ENCODE measurements around the gene ACACB. TPM values are rescaled to one million over a fixed set of nuclear protein-coding genes. Genes with fewer than 3 reads are reported as not detected.

Gene ACACB
- total RNA-seq, 2 donors from 2014 or later, result 3.4 to 11.1 TPM

DNA sequence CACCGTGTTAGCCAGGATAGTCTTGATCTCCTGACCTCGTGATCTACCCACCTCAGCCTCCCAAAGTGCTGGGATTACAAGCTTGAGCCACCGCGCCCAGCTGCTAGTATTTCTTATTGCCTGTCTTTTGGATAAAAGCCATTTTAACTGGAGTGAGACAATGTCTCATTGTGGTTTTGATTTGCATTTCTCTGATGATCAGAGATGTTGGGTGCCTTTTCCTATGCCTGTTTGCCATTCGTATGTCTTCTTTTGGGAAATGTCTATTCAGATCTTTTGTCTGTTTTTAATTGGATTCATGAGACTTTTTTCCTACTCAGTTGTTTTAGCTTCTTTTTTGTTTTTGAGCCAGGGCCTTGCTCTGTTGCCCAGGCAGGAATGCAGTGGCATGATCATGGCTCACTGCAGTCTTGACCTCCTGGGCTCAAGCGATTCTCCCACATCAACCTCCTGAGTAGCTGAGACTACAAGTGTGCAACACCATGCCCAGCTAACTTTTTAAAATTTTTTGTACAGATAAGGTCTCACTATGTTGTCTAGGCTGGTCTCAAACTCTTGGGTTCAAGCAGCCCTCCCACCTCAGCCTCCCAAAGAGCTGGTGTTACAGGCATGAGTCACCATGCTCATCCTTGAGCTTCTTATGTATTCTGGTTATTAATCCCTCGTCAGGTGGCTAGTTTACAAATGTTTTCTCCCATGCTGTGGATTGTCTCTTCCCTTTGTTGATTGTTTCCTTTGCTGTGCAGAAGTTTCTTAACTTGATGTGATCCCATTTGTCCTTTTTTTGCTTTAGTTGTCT is 65.9 kb downstream of the ACACB start:
- H3K27ac Mint-ChIP-seq, result no peak overlapping the region
- ATAC-seq (no peak), DNase-seq (ENCODE audit: low spot score) (no peak)
- H3K4me3 Mint-ChIP-seq, result no peak overlapping the region
- no peaks in the 10 kb centered on the region for H3K9me3 Mint-ChIP-seq
- H3K36me3 Mint-ChIP-seq, result no peaks in the 10 kb centered on the region
- no peaks in the 10 kb centered on the region for H3K27me3 Mint-ChIP-seq
- H3K4me1 Mint-ChIP-seq (ENCODE audit: low read depth in 2 of 2), result no peaks in the 10 kb centered on the region

DNA sequence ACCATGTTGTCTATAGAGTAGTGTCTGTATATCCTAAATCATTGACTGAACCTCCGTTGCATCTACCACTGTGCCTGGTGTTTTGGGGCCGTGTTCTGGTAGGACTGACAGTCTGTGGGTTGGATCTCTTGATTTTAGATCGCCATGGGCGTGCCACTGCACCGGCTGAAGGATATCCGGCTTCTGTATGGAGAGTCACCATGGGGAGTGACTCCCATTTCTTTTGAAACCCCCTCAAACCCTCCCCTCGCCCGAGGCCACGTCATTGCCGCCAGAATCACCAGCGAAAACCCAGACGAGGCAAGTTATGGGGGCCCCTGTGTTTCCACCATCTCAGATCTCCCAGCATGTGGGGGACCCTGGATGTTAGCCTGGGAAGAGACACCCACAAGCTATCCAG is 69.1 kb downstream of the ACACB start:
- H3K36me3 Mint-ChIP-seq, result no peaks in the 10 kb centered on the region
- H3K4me1 Mint-ChIP-seq (ENCODE audit: low read depth in 2 of 2), result no peaks in the 10 kb centered on the region
- no peak overlapping the region for H3K4me3 Mint-ChIP-seq
- ATAC-seq, result no peak
- H3K9me3 Mint-ChIP-seq, result no peaks in the 10 kb centered on the region
- DNase-seq (ENCODE audit: low spot score), result no peak
- no peaks in the 10 kb centered on the region for H3K27me3 Mint-ChIP-seq
- no peak overlapping the region for H3K27ac Mint-ChIP-seq

DNA sequence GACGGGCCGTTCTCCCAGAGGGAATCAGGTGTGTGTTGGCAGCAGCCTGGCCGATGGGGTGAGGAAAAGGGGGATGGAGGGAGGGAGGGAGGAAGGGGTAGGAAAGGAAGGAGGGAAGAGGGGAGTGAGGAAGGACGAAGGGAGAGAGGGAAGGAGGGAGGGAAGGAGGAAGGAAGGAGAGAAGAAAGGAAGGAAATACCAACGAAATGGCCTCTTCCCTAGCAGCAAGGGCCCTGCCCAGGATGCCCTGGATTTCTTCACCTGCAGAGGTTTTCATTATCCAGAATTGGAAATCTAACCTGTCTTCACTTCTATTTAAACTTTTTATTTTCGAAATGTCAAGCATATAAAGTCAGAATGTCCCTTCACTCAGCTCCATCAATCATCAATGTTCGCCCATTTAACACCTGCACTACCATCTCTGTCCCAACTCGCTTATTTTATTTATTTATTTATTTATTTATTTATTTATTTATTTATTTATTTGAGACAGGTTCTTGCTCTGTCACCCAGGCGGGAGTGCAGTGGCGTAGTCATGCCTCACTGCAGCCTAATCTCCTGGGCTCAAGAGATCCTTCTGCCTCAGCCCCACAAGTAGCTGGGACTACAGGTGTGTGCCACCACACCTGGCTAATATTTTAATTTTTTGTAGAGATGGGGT is 70.7 kb downstream of the ACACB start:
- Mint-ChIP-seq H3K27ac (no peak overlapping the region), H3K27me3 (no peaks in the 10 kb centered on the region), H3K4me3 (no peak overlapping the region), H3K4me1 (ENCODE audit: low read depth in 2 of 2) (no peaks in the 10 kb centered on the region), H3K36me3 (no peaks in the 10 kb centered on the region), H3K9me3 (no peaks in the 10 kb centered on the region)
- ATAC-seq (no peak), DNase-seq (ENCODE audit: low spot score) (no peak)

DNA sequence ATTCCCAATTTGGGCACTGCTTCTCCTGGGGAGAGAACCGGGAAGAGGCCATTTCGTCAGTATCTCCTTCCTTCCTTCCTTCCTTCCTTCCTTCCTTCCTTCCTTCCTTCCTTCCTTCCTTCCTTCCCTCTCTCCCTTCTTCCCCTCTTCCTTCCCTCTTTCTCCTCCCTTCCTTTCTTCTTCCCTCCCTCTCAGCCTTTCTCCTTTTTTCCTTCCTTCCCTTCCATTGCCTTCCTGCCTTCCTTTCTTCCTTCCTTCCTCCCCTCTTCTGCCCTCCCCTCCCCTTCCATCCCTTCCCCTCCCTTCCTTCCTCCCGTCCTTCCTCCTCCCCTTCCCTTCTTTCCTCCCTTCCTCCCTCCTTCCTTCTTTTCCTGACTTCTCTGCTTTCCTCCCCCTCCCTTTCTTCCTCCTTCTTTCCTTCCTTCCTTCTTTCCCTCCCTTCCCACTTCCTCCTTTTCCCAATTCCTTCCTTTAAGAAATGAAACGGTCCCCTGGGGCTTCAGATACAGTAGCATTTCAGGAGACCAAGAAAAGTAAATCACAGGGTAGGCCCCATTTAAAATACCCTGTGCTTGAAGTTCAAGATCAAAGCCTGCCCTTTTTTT is 71.8 kb downstream of the ACACB start:
- no peak overlapping the region for H3K4me3 Mint-ChIP-seq
- ATAC-seq (no peak), DNase-seq (ENCODE audit: low spot score) (no peak)
- no peaks in the 10 kb centered on the region for H3K9me3 Mint-ChIP-seq
- no peaks in the 10 kb centered on the region for H3K27me3 Mint-ChIP-seq
- no peaks in the 10 kb centered on the region for H3K36me3 Mint-ChIP-seq
- no peak overlapping the region for H3K27ac Mint-ChIP-seq
- H3K4me1 Mint-ChIP-seq (ENCODE audit: low read depth in 2 of 2), result no peaks in the 10 kb centered on the region

DNA sequence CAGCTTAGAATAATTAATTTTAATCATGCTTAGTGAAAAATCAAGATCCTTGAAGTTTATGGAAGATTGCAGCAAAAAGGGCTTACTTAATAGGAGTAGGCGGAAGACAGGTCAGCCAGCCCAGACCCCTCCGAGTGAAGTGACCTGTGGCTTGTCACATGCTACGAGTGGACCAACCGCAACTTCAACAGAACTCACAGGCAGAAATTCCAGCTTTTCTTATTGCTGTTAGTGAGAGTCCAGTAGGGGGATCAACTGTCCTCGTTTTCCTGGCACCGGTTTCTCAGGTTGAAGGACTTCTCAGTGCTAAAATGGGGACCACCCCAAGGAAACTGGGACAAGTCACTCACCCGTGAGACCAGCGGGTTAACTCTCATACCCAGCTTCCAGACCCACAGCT is 72.9 kb downstream of the ACACB start:
- Mint-ChIP-seq H3K36me3 (no peaks in the 10 kb centered on the region), H3K27ac (no peak overlapping the region), H3K4me3 (no peak overlapping the region), H3K4me1 (ENCODE audit: low read depth in 2 of 2) (no peaks in the 10 kb centered on the region), H3K9me3 (no peaks in the 10 kb centered on the region), H3K27me3 (no peaks in the 10 kb centered on the region)
- ATAC-seq (no peak), DNase-seq (ENCODE audit: low spot score) (no peak)

DNA sequence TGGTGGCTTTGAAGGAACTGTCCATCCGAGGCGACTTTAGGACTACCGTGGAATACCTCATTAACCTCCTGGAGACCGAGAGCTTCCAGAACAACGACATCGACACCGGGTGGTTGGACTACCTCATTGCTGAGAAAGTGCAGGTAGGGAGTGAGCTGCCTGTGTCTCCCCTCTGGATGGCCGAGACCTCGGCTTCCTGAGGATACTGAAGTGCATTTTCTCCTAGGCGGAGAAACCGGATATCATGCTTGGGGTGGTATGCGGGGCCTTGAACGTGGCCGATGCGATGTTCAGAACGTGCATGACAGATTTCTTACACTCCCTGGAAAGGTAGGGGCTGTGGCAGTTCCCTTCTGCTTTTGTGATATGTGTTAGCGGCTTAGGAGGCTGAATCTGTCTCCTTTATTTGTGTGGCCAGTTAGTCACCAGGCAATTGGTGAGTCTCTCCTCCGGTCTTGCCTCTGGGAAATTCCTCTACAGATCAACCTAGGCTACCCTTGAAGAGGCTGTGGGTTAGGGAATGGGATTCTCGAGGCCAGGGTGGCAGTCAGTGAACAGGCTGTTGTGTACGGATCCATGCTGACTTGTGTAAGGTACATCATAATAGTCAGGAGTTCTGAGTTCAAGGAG is 75.3 kb downstream of the ACACB start:
- no peaks in the 10 kb centered on the region for H3K27me3 Mint-ChIP-seq
- no peak for ATAC-seq
- peaks cover 6% of the 10 kb centered on the region for H3K36me3 Mint-ChIP-seq

DNA sequence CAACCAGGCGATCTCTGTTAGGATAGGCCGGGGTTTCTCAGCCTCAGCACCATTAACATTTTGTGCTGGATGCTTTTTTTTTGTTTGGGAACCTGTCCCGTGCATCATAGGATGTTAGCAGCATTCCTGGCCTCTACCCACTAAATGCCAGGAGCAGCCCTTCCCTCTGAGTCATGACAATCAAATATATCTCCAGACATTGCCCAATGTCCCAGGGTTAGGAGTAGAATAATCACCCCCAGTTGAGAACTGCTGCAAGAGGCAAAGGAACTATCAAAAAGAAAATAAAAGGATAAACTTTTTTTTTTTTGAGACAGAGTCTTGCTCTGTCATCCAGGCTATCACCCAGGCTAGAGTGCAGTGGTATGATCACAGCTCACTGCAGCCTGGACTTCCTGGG is 76.0 kb downstream of the ACACB start:
- peaks cover 6% of the 10 kb centered on the region for H3K36me3 Mint-ChIP-seq

More for the DNA sequence above, 75.3 kb downstream of the ACACB start:
- Mint-ChIP-seq H3K27ac (no peak overlapping the region), H3K4me1 (ENCODE audit: low read depth in 2 of 2) (no peaks in the 10 kb centered on the region), H3K4me3 (no peak overlapping the region), H3K9me3 (no peaks in the 10 kb centered on the region)
- no peak for DNase-seq (ENCODE audit: low spot score)

DNA sequence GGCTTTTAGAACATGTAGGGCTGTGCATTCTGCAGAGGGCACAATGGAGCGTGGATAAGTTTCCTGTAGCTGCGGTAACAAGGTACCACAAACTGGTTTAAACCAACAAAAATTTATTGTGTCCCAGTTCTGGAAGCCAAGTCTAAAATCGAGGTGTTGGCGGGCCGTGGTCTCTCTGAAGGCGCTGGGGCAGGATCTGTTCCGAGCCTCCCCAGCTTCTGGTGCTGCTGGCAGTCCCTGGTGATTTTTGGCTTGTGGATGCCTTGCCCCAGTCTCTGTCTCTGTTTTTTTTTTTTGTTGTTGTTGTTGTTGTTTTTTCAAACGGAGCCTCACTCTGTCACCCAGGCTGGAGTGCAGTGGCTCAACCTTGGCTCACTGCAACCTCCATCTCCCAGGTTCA is 77.5 kb downstream of the ACACB start:
- H3K4me1 Mint-ChIP-seq (ENCODE audit: low read depth in 2 of 2), result no peaks in the 10 kb centered on the region
- ATAC-seq (no peak), DNase-seq (ENCODE audit: low spot score) (no peak)
- no peak overlapping the region for H3K4me3 Mint-ChIP-seq
- H3K36me3 Mint-ChIP-seq, result peaks cover 6% of the 10 kb centered on the region
- no peaks in the 10 kb centered on the region for H3K27me3 Mint-ChIP-seq
- H3K9me3 Mint-ChIP-seq, result no peaks in the 10 kb centered on the region
- no peak overlapping the region for H3K27ac Mint-ChIP-seq

More for the DNA sequence above, 76.0 kb downstream of the ACACB start:
- Mint-ChIP-seq H3K27ac (no peak overlapping the region), H3K4me1 (ENCODE audit: low read depth in 2 of 2) (no peaks in the 10 kb centered on the region), H3K9me3 (no peaks in the 10 kb centered on the region), H3K4me3 (no peak overlapping the region), H3K27me3 (no peaks in the 10 kb centered on the region)
- DNase-seq (ENCODE audit: low spot score), result no peak
- ATAC-seq, result no peak

DNA sequence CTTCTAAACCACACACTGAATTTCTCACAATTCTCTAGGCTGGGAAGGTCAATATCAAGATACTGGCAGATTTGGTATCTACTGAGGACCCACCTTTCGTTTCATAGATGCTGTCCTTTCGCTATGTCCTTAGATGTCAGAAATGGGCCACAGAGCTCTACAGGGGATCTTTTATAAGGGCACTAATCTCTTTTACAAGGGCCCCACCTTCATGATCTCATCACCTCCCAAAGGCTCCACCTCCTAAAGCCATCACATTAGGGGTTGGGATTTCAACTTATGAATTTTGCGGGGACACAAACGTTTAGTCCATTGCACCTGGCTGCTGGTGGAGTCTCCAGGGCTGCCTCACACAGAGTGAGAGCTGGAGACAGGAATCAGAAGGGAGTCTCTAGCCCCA is 79.9 kb downstream of the ACACB start:
- no peak overlapping the region for H3K4me3 Mint-ChIP-seq
- peaks cover 6% of the 10 kb centered on the region for H3K36me3 Mint-ChIP-seq
- H3K9me3 Mint-ChIP-seq, result no peaks in the 10 kb centered on the region
- DNase-seq (ENCODE audit: low spot score), result no peak
- no peak overlapping the region for H3K27ac Mint-ChIP-seq
- ATAC-seq, result no peak
- no peaks in the 10 kb centered on the region for H3K4me1 Mint-ChIP-seq (ENCODE audit: low read depth in 2 of 2)
- no peaks in the 10 kb centered on the region for H3K27me3 Mint-ChIP-seq

DNA sequence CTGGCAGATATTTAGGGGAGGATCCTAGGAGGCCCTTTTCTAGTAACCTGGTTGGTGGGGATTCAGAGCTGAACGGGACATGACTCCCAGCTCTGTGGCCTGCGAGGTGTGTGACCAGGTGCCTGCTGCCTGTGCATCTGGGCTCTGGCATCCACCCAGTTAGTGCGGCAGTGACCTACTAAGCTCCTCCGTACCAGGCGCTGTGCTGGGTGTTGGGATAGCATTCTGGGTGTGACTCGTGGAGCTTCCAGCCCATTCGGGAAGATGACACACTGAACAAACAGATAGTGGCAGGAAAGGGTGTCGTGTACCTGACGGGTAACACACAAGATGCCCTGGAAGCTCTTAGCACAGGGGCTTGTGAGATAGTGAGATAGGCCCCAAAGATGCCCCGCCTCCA is 80.9 kb downstream of the ACACB start:
- H3K27me3 Mint-ChIP-seq, result no peaks in the 10 kb centered on the region
- no peaks in the 10 kb centered on the region for H3K4me1 Mint-ChIP-seq (ENCODE audit: low read depth in 2 of 2)
- H3K27ac Mint-ChIP-seq, result no peak overlapping the region
- H3K4me3 Mint-ChIP-seq, result no peak overlapping the region
- peaks cover 6% of the 10 kb centered on the region for H3K36me3 Mint-ChIP-seq
- no peak for ATAC-seq
- no peaks in the 10 kb centered on the region for H3K9me3 Mint-ChIP-seq
- no peak for DNase-seq (ENCODE audit: low spot score)

DNA sequence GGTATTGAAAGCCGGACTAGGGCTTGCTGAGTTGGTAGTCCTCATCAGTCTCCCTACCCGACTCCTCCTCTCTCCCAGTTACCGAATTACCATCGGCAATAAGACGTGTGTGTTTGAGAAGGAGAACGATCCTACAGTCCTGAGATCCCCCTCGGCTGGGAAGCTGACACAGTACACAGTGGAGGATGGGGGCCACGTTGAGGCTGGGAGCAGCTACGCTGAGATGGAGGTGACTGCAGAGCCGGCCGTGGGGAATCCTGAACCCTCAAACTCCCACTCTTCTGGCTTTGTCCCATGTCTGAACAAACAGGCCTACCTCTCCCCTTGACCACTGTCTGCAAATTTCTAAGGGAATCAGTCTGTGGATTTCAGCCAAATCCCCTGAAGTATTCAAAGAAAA is 82.9 kb downstream of the ACACB start:
- Mint-ChIP-seq H3K36me3 (peaks cover 6% of the 10 kb centered on the region), H3K27me3 (no peaks in the 10 kb centered on the region), H3K4me3 (no peak overlapping the region)

DNA sequence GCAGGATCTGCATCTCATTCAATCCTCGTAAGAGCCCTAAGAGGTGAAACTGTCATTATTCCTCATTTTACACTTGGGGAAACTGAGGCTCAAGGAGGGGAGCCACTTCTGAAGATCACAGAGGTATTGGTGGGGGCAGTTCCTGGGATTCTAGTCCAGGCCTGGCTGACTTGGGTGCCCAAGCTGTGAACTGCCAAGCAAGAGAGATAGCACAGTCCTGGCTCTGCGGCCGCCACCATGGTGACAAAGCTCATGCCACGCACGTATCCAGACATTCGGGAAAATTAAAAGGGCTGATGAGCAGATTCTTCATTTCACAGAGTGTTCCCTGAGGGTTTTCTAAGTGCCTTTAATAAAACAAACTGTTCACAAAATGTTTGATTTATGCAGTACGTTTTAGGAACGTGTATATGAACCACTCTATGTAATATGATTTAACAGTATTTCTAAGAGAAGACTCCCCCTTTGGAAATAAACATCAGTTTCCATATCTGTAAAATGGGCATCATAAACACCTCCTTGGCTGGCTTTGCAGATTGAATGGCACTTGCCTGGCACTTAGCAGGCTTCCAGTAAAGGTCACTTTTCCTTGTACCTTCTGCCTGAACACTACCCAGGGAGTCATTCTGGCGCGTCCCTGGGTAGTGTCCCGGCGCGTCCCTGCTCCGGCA is 84.6 kb downstream of the ACACB start:
- peak in 1 of 2 donors; percentile 20 for ATAC-seq
- no peak overlapping the region for H3K27ac Mint-ChIP-seq

More for the DNA sequence above, 82.9 kb downstream of the ACACB start:
- no peak for DNase-seq (ENCODE audit: low spot score)
- Mint-ChIP-seq H3K27ac (no peak overlapping the region), H3K9me3 (no peaks in the 10 kb centered on the region), H3K4me1 (ENCODE audit: low read depth in 2 of 2) (no peaks in the 10 kb centered on the region)
- no peak for ATAC-seq

DNA sequence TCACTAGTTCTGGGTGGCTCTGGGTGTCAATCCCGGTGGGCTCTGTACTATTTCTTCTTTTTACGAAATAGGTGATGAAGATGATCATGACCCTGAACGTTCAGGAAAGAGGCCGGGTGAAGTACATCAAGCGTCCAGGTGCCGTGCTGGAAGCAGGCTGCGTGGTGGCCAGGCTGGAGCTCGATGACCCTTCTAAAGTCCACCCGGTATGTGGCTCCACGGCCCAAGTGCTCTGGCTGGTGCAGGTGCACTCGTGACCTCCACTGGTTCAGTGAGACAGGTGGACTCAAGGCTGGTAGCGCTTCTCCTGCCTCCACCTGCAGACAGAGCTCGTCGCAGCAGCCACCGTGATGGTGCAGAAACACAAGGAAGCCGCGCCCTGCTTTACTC is 85.1 kb downstream of the ACACB start:
- DNase-seq (ENCODE audit: low spot score), result no peak
- Mint-ChIP-seq H3K27me3 (no peaks in the 10 kb centered on the region), H3K9me3 (no peaks in the 10 kb centered on the region), H3K36me3 (no peaks in the 10 kb centered on the region), H3K4me3 (no peak overlapping the region), H3K27ac (no peak overlapping the region), H3K4me1 (ENCODE audit: low read depth in 2 of 2) (no peaks in the 10 kb centered on the region)
- peak in 1 of 2 donors; percentile 45 for ATAC-seq

More for the DNA sequence above, 84.6 kb downstream of the ACACB start:
- Mint-ChIP-seq H3K9me3 (no peaks in the 10 kb centered on the region), H3K36me3 (peaks cover 4% of the 10 kb centered on the region), H3K4me1 (ENCODE audit: low read depth in 2 of 2) (no peaks in the 10 kb centered on the region), H3K4me3 (no peak overlapping the region), H3K27me3 (no peaks in the 10 kb centered on the region)
- no peak for DNase-seq (ENCODE audit: low spot score)
